ENCODE data around the gene SOX2.

SOX2 gene

GRCh38 chr3:181722766-181723425 is 11.2 kb downstream of the SOX2 start:
- DNase-seq (ENCODE audit: low spot score): no peak

- no peak for DNase-seq (ENCODE audit: low spot score)
Measured at GRCh38 chr3:181723625-181724191, 12.0 kb downstream of the SOX2 start.

GRCh38 chr3:181724192-181724965 is 12.7 kb downstream of the SOX2 start:
- no peak for DNase-seq (ENCODE audit: low spot score)

- DNase-seq (ENCODE audit: low spot score): no peak
Measured at GRCh38 chr3:181725131-181725731, 13.5 kb downstream of the SOX2 start.

GRCh38 chr3:181725830-181726229 is 14.1 kb downstream of the SOX2 start:
- DNase-seq (ENCODE audit: low spot score): no peak

- DNase-seq (ENCODE audit: low spot score): no peak
Measured at GRCh38 chr3:181726351-181727330, 14.9 kb downstream of the SOX2 start.

- DNase-seq (ENCODE audit: low spot score): no peak
Measured at GRCh38 chr3:181727341-181728032, 15.8 kb downstream of the SOX2 start.

- no peak for DNase-seq (ENCODE audit: low spot score)
Measured at GRCh38 chr3:181728470-181729340, 17.0 kb downstream of the SOX2 start.

GRCh38 chr3:181729341-181729869 is 17.7 kb downstream of the SOX2 start:
- DNase-seq (ENCODE audit: low spot score): no peak

- DNase-seq (ENCODE audit: low spot score): no peak
Measured at GRCh38 chr3:181730316-181730715, 18.6 kb downstream of the SOX2 start.

- DNase-seq (ENCODE audit: low spot score): no peak
Measured at GRCh38 chr3:181730934-181731333, 19.2 kb downstream of the SOX2 start.

- no peak for DNase-seq (ENCODE audit: low spot score)
Measured at GRCh38 chr3:181735911-181736310, 24.2 kb downstream of the SOX2 start.

- no peak for DNase-seq (ENCODE audit: low spot score)
Measured at GRCh38 chr3:181738551-181738950, 26.8 kb downstream of the SOX2 start.

GRCh38 chr3:181739628-181740027 is 27.9 kb downstream of the SOX2 start:
- DNase-seq (ENCODE audit: low spot score): peak; percentile 24

- no peak for DNase-seq (ENCODE audit: low spot score)
Measured at GRCh38 chr3:181741417-181741816, 29.7 kb downstream of the SOX2 start.

- no peak for DNase-seq (ENCODE audit: low spot score)
Measured at GRCh38 chr3:181752202-181752671, 40.5 kb downstream of the SOX2 start.

- DNase-seq (ENCODE audit: low spot score): no peak
Measured at GRCh38 chr3:181753391-181753790, 41.7 kb downstream of the SOX2 start.

- DNase-seq (ENCODE audit: low spot score): no peak
Measured at GRCh38 chr3:181755959-181756358, 44.2 kb downstream of the SOX2 start.

- DNase-seq (ENCODE audit: low spot score): no peak
Measured at GRCh38 chr3:181756645-181757297, 45.0 kb downstream of the SOX2 start.

All from LoVo (cell line).